Osteoblast (primary cell): ENCODE measurements around the gene TIGIT. TPM values are rescaled to one million over a fixed set of nuclear protein-coding genes. Genes with fewer than 3 reads are reported as not detected.

Experiments used
- DNase-seq: peaks from one replicate; pipeline ENCODE4 v3.0.0; 2011; ENCODE audit warnings: low spot score, mixed read lengths; ENCODE audit not compliant: insufficient read length; ENCODE audit errors: missing footprints
- H2AFZ ChIP-seq: 2 replicates; pipeline ENCODE4 v1.6.0; 2011; ENCODE audit warnings: mild to moderate bottlenecking, low read length
- H3K27ac ChIP-seq: 2 replicates; pipeline ENCODE4 v1.5.1; 2011; ENCODE audit warnings: mild to moderate bottlenecking, low read depth, low read length, moderate library complexity
- H3K27me3 ChIP-seq: 2 replicates; pipeline ENCODE4 v1.6.0; 2012; ENCODE audit warnings: mild to moderate bottlenecking, control low read depth, inconsistent platforms, low read length, moderate library complexity; ENCODE audit not compliant: insufficient read depth
- H3K36me3 ChIP-seq: 2 replicates; pipeline ENCODE4 v1.5.1; 2011; ENCODE audit warnings: mild to moderate bottlenecking, low read length, control low read depth, moderate library complexity; ENCODE audit not compliant: insufficient read depth
- H3K4me1 ChIP-seq: 2 replicates; pipeline ENCODE4 v1.5.1; 2011; ENCODE audit warnings: mild to moderate bottlenecking, low read length, control low read depth, moderate library complexity; ENCODE audit not compliant: insufficient read depth
- H3K4me2 ChIP-seq: 2 replicates; pipeline ENCODE4 v1.6.0; 2011; ENCODE audit warnings: mild to moderate bottlenecking, low read length; ENCODE audit not compliant: insufficient read depth
- H3K4me3 ChIP-seq: fragments of 200-600 bp; sonication (generic); 3 replicates; pipeline ENCODE4 v1.5.1; 2012; ENCODE audit warnings: mild to moderate bottlenecking, low read length, inconsistent platforms; ENCODE audit not compliant: insufficient read depth
- H3K79me2 ChIP-seq: 2 replicates; pipeline ENCODE4 v1.6.0; 2012; ENCODE audit warnings: mild to moderate bottlenecking, low read length, control low read depth, inconsistent platforms; ENCODE audit not compliant: insufficient read depth
- H3K9me3 ChIP-seq: 2 replicates; pipeline ENCODE4 v1.5.1; 2011; ENCODE audit warnings: low read depth, low read length, control low read depth
- H4K20me1 ChIP-seq: 2 replicates; pipeline ENCODE4 v1.6.0; 2012; ENCODE audit warnings: mild to moderate bottlenecking, low read length, control low read depth; ENCODE audit not compliant: insufficient read depth
- total RNA-seq: library from RNA; depleted of rRNA; stranded (reverse); fragments of >200 nt; gene quantifications from 2 replicates; pipeline ENCODE4 v1.2.3, GENCODE V29; 2012
- TF ChIP-seq, protein P1 (sequence below): IDR thresholded peaks from 2 replicates; pipeline ENCODE4 v1.5.1; 2011; ENCODE audit warnings: mild to moderate bottlenecking, low read depth, low read length, moderate library complexity; ENCODE audit errors: extremely low read depth

Gene TIGIT
- total RNA-seq, 1 donor, result not detected

GRCh38 chr3:114310695-114311094 is 16.9 kb downstream of the TIGIT start:
- no peak overlapping the region for H2AFZ ChIP-seq

GRCh38 chr3:114313426-114313825 is 19.6 kb downstream of the TIGIT start:
- Histone ChIP-seq H3K9me3 (no peaks in the 10 kb centered on the region), H4K20me1 (no peaks in the 10 kb centered on the region), H3K4me1 (no peaks in the 10 kb centered on the region), H3K79me2 (no peaks in the 10 kb centered on the region), H3K27me3 (no peaks in the 10 kb centered on the region), H3K36me3 (no peaks in the 10 kb centered on the region), H3K4me2 (no peak overlapping the region), H2AFZ (no peak overlapping the region), H3K27ac (no peak overlapping the region), H3K4me3 (no peak overlapping the region)
- no peak for DNase-seq
- TF ChIP-seq, protein P1, sequence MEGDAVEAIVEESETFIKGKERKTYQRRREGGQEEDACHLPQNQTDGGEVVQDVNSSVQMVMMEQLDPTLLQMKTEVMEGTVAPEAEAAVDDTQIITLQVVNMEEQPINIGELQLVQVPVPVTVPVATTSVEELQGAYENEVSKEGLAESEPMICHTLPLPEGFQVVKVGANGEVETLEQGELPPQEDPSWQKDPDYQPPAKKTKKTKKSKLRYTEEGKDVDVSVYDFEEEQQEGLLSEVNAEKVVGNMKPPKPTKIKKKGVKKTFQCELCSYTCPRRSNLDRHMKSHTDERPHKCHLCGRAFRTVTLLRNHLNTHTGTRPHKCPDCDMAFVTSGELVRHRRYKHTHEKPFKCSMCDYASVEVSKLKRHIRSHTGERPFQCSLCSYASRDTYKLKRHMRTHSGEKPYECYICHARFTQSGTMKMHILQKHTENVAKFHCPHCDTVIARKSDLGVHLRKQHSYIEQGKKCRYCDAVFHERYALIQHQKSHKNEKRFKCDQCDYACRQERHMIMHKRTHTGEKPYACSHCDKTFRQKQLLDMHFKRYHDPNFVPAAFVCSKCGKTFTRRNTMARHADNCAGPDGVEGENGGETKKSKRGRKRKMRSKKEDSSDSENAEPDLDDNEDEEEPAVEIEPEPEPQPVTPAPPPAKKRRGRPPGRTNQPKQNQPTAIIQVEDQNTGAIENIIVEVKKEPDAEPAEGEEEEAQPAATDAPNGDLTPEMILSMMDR, result no peak

More at GRCh38 chr3:114310695-114311094, 16.9 kb downstream of the TIGIT start:
- Histone ChIP-seq H3K27ac (no peak overlapping the region), H3K4me3 (no peak overlapping the region), H3K27me3 (no peaks in the 10 kb centered on the region), H3K79me2 (no peaks in the 10 kb centered on the region), H3K4me1 (no peaks in the 10 kb centered on the region), H3K4me2 (no peak overlapping the region), H4K20me1 (no peaks in the 10 kb centered on the region), H3K9me3 (no peaks in the 10 kb centered on the region), H3K36me3 (no peaks in the 10 kb centered on the region)
- TF ChIP-seq, protein P1, result no peak
- no peak for DNase-seq

GRCh38 chr3:114314282-114314681 is 20.5 kb downstream of the TIGIT start:
- Histone ChIP-seq H3K4me3 (no peak overlapping the region), H3K9me3 (no peaks in the 10 kb centered on the region), H3K4me2 (no peak overlapping the region), H3K79me2 (no peaks in the 10 kb centered on the region), H4K20me1 (no peaks in the 10 kb centered on the region), H2AFZ (no peak overlapping the region), H3K27ac (no peak overlapping the region), H3K36me3 (no peaks in the 10 kb centered on the region), H3K4me1 (no peaks in the 10 kb centered on the region), H3K27me3 (no peaks in the 10 kb centered on the region)
- no peak for DNase-seq
- TF ChIP-seq, protein P1, result no peak

- Histone ChIP-seq H3K36me3 (no peaks in the 10 kb centered on the region), H3K27me3 (no peaks in the 10 kb centered on the region), H4K20me1 (no peaks in the 10 kb centered on the region), H3K4me3 (no peak overlapping the region), H3K79me2 (no peaks in the 10 kb centered on the region), H3K27ac (no peak overlapping the region), H2AFZ (no peak overlapping the region), H3K4me2 (no peak overlapping the region), H3K4me1 (no peaks in the 10 kb centered on the region), H3K9me3 (no peaks in the 10 kb centered on the region)
- DNase-seq, result no peak
- TF ChIP-seq, protein P1, result no peak
These were observed 24.5 kb downstream of the TIGIT start for GRCh38 chr3:114318295-114318694.
